VCaP (cell line): Measurements from ENCODE around the gene PLCB4.

ENCODE experiments used
- H3K27ac ChIP-seq: fragments of 450-650 bp; 2 replicates; pipeline ENCODE4 v1.5.1; 2017
- TF ChIP-seq, protein P1 (sequence below): fragments of 450-650 bp; conservative IDR thresholded peaks from 2 replicates; pipeline ENCODE4 v1.5.1; 2017; ENCODE audit warnings: mild to moderate bottlenecking, moderate library complexity

The PLCB4 gene

DNA sequence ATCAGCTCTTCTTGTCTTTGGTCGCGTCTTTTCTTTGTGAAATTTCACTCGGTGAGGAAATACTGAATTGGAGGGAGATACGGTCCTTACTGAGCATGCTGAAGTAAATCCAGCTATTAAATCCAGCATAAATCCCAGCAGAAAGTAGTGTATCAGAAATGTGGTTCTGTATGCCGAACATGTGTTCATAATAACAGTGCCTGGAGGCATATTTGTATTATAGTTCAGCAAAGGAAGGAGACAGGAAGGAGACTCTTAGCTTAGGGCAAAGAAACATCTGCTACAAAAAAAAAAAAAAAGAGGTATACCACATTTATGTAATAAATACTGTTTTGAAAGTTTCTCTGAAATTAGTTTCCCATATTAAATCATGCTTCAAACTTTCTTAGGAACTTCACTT lies 211.8 kb downstream of the PLCB4 start:
- peak overlapping the region; percentile 62 for H3K27ac ChIP-seq
- TF ChIP-seq, protein P1, sequence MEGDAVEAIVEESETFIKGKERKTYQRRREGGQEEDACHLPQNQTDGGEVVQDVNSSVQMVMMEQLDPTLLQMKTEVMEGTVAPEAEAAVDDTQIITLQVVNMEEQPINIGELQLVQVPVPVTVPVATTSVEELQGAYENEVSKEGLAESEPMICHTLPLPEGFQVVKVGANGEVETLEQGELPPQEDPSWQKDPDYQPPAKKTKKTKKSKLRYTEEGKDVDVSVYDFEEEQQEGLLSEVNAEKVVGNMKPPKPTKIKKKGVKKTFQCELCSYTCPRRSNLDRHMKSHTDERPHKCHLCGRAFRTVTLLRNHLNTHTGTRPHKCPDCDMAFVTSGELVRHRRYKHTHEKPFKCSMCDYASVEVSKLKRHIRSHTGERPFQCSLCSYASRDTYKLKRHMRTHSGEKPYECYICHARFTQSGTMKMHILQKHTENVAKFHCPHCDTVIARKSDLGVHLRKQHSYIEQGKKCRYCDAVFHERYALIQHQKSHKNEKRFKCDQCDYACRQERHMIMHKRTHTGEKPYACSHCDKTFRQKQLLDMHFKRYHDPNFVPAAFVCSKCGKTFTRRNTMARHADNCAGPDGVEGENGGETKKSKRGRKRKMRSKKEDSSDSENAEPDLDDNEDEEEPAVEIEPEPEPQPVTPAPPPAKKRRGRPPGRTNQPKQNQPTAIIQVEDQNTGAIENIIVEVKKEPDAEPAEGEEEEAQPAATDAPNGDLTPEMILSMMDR, result no peak

DNA sequence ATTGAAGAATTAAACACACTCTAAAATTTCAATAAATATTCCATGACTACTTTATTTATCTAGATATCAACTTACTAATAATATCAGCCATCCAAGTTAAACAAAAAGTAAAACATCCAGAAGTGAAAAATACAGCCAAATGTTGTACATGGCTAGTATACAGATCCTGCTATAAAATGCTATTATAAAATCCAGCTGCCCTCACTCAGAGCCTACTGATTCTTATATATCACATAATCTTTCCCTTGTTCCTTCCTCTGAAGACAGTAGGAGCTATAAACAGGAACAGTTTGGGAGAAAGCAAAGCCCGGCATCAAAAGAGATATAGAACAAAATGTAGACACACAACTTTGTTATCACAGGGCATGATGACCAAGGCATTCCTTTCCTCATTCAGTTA lies 212.9 kb downstream of the PLCB4 start:
- TF ChIP-seq, protein P1, result no peak
- H3K27ac ChIP-seq, result peak overlapping the region; percentile 62

DNA sequence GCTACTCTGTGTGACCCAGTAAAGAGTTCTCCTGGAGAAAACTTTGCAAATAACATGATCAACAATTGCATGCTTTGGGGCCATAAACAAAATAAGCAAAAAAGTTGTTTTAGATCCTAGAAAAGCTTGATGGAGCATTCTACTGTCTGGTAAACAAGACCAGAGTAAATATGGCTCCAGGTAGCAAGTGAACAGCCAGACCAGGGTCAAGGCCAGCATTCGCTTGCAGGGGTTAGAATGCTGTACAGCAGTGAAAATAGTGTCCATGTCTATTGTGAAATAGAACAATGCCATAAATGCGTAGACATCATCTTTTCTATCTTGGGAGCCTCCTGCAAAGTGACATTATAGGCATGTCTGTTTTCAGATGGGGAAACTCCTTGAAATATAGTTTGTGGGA lies 216.7 kb downstream of the PLCB4 start:
- no peak overlapping the region for H3K27ac ChIP-seq
- TF ChIP-seq, protein P1, result no peak

DNA sequence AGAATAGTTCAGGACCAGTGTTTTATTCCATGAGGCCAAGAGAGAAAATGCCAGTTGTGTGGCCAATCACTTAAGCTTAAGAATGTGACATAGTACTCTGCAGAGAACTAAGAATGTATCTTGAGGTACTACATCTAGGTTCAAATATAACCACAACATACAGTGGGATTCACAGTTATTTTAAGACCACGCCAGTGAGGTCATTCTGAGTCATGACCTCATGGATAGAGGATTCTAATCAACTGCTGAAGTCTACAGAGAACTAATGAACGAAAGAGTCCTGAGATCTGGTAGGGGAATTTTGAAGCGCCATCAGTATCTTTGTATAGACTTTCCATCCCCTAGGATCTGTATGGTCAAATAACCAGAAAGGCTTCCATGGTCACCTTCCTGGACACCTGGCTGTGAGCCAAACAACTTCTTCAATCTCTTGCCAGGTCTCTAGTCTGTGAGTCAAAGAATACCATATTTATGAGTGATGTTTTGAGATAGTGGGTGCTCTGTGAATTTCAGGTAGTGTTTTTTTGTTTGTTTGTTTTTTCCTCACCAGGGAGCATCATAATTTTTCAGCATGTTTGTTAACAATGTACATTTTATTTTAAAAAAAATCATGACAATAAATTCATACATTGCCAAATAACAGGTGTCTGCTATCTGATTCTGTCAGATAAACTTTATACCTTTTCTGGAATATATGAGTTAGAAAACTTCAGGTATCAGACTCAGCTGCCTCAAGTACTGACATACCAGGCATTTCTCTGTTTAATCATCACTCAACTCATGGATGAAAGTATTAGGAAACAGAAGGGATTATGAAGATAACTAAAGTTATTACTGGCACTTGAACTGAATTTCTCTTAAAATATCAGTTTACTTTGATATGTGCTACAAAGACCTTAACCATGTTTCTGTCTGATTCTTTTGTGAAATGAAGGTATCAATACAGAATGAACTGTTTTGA lies 217.9 kb downstream of the PLCB4 start:
- H3K27ac ChIP-seq, result no peak overlapping the region
- TF ChIP-seq, protein P1, result no peak

DNA sequence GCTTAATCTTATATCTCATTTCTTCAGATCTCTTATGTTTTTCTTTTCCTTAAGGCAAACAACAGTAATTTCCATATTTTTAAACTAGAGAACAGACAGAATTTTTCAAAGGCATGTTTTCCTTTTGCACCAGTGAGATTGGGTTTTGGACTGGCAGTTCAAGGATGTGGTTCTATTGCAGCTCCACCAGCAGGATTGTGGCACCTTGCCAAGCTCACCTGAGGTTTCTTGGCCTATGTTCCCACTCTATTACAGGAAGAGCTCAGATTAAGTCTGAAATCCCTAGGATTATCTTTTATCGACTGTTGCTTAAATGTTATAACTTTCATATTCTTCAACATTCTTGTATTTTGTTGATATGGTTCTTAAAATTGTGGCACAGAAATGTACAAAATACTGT lies 218.9 kb downstream of the PLCB4 start:
- no peak overlapping the region for H3K27ac ChIP-seq
- TF ChIP-seq, protein P1, result no peak

DNA sequence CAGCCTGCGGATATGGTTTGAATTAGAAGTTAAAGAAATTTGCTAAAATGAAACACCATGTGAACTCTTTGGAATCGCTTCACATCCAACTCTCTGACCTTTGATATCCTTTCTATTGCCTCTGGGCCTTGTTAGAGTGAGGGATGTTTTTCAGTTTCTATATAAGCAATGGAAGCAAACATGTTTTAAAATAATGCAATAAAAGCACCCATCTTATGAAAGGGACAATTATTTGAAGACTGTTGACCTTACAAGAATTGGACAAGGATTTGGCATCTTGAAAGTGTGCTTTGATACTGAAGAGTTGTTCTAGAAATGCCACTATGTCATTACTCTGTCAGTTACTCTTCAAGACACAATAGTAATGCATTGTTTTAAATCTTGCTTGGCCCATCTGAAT lies 221.4 kb downstream of the PLCB4 start:
- no peak overlapping the region for H3K27ac ChIP-seq
- TF ChIP-seq, protein P1, result no peak

DNA sequence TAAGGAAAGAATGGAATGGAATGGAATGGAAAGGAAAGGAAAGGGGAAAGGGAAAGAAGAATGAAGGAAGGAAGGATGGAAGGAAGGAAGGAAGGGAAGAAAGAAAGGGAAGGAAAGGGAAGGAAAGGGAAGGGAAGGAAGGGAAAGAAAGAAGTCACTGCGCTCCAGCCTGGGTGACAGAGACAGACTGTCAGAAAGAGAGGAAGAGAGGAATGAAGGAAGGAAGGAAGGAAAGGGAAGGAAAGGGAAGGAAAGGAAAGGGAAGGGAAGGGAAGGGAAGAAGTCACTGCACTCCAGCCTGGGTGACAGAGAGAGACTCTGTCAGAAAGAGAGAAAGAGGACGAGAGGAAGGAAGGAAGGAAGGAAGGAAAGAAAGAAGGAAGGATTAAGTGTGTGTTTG lies 224.3 kb downstream of the PLCB4 start:
- TF ChIP-seq, protein P1, result no peak
- H3K27ac ChIP-seq, result no peak overlapping the region
